ENCODE measurements around the gene CASR. TPM values are rescaled to one million over a fixed set of nuclear protein-coding genes. Genes with fewer than 3 reads are reported as not detected.

The CASR gene
- total RNA-seq, 3 donors from 2014 or later (not counting 1 experiment from before 2014, with no cell fraction given) = 0.10 TPM; not detected in 2

GRCh38 chr3:122299872-122300460, 116.5 kb downstream of the CASR start:
- Mint-ChIP-seq H3K36me3 (no peaks in the 10 kb centered on the region), H3K27me3 (ENCODE audit: low read depth in 2 of 2) (peaks cover 0 to 5% of the 10 kb centered on the region in 2 donors), H3K4me3 (no peak overlapping the region), H3K27ac (no peak overlapping the region), H3K4me1 (no peaks in the 10 kb centered on the region), H3K9me3 (no peaks in the 10 kb centered on the region)
- TF ChIP-seq, protein P1, sequence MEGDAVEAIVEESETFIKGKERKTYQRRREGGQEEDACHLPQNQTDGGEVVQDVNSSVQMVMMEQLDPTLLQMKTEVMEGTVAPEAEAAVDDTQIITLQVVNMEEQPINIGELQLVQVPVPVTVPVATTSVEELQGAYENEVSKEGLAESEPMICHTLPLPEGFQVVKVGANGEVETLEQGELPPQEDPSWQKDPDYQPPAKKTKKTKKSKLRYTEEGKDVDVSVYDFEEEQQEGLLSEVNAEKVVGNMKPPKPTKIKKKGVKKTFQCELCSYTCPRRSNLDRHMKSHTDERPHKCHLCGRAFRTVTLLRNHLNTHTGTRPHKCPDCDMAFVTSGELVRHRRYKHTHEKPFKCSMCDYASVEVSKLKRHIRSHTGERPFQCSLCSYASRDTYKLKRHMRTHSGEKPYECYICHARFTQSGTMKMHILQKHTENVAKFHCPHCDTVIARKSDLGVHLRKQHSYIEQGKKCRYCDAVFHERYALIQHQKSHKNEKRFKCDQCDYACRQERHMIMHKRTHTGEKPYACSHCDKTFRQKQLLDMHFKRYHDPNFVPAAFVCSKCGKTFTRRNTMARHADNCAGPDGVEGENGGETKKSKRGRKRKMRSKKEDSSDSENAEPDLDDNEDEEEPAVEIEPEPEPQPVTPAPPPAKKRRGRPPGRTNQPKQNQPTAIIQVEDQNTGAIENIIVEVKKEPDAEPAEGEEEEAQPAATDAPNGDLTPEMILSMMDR (IDR thresholded peaks at IDR 0.05) = peak; percentile 63
- Histone ChIP-seq H3K27ac (ENCODE audit: low read length) (no peak overlapping the region), H3K27me3 (ENCODE audit: control insufficient read depth, insufficient read depth, low read length) (no peaks in the 10 kb centered on the region), H3K36me3 (ENCODE audit: control insufficient read depth, insufficient read depth, low read length) (no peaks in the 10 kb centered on the region), H3K4me3 (ENCODE audit: low read length) (no peak overlapping the region), H3K4me1 (ENCODE audit: control insufficient read depth, insufficient read depth, low read length) (no peaks in the 10 kb centered on the region), H3K9me3 (ENCODE audit: control insufficient read depth, insufficient read depth, low read length) (no peaks in the 10 kb centered on the region)
- ATAC-seq (peak in 1 of 3 donors; percentile 49), DNase-seq (peak in 1 of 2 donors; percentile 77)
- 94% methylated on average over 12 of the region's 12 CpGs for WGBS (ENCODE audit: insufficient coverage)
- intact Hi-C loops (cut with micrococcal nuclease) = loop anchor here (10.0 kb wide), 1 partner anchor 195 kb away; no protein-coding TSS in a partner anchor

GRCh38 chr3:122301063-122301462, 117.6 kb downstream of the CASR start:
- no peaks in the 10 kb centered on the region for H3K36me3 ChIP-seq (ENCODE audit: control insufficient read depth, insufficient read depth, low read length)
- no peaks in the 10 kb centered on the region for H3K9me3 ChIP-seq (ENCODE audit: control insufficient read depth, insufficient read depth, low read length)
- H3K27me3 ChIP-seq (ENCODE audit: control insufficient read depth, insufficient read depth, low read length) = no peaks in the 10 kb centered on the region
- H3K4me1 Mint-ChIP-seq = no peaks in the 10 kb centered on the region
- H3K27ac Mint-ChIP-seq = no peak overlapping the region
- H3K36me3 Mint-ChIP-seq = no peaks in the 10 kb centered on the region
- peaks cover 0 to 5% of the 10 kb centered on the region in 2 donors for H3K27me3 Mint-ChIP-seq (ENCODE audit: low read depth in 2 of 2)
- no peak for DNase-seq
- H3K4me3 Mint-ChIP-seq = no peak overlapping the region
- H3K27ac ChIP-seq (ENCODE audit: low read length) = no peak overlapping the region
- H3K4me1 ChIP-seq (ENCODE audit: control insufficient read depth, insufficient read depth, low read length) = no peaks in the 10 kb centered on the region
- no peaks in the 10 kb centered on the region for H3K9me3 Mint-ChIP-seq
- H3K4me3 ChIP-seq (ENCODE audit: low read length) = no peak overlapping the region
- intact Hi-C loops (cut with micrococcal nuclease) = loop anchor here (10.0 kb wide), 1 partner anchor 196 kb away; no protein-coding TSS in a partner anchor
- TF ChIP-seq, protein P1 (IDR thresholded peaks at IDR 0.05) = no peak
- ATAC-seq = no peak

DNA sequence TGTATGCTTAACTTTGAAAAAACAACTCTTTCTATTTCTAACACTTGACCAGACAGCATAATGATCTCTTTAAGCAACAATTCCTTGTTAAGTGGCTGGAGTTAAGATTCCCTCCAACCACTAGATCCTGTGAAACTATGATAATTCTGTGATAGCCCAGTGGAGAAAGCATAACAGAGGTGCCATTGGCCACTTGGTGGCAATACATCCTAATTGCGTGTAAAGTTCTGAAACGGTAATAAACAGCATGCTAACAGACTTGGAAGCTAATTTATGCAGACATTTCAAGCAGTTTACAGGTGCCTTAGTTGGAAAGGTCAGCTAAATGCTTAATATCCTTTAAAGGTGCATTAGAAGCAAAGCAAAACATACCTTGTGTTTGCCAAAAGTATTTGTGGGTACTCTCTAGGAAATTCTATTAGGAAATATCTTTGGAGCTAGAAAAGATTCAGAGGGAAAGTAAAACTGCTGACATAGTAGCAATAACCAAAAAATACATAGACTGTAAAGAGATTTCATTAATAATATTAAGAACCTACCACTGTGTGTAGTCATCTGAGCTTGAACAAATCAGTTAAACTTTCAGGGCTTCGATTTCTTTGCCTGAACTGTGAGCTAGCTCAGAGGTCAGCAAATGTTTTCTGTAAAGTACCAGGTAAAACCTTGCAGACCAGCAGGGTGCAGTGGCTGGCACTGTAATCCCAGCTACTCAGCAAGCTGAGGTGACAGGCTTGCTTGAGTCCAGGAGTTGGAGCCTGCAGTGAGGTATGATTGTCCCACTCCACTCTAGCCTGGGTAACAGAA, 122.6 kb downstream of the CASR start:
- H3K27ac Mint-ChIP-seq = no peak overlapping the region
- DNase-seq (peak in 1 of 2 donors; percentile 19), ATAC-seq (no peak)
- Histone ChIP-seq H3K27ac (ENCODE audit: low read length) (no peak overlapping the region), H3K36me3 (ENCODE audit: control insufficient read depth, insufficient read depth, low read length) (no peaks in the 10 kb centered on the region), H3K27me3 (ENCODE audit: control insufficient read depth, insufficient read depth, low read length) (no peaks in the 10 kb centered on the region), H3K4me3 (ENCODE audit: low read length) (no peak overlapping the region), H3K9me3 (ENCODE audit: control insufficient read depth, insufficient read depth, low read length) (no peaks in the 10 kb centered on the region), H3K4me1 (ENCODE audit: control insufficient read depth, insufficient read depth, low read length) (no peaks in the 10 kb centered on the region)
- intact Hi-C loops (cut with micrococcal nuclease) = loop anchor here (10.0 kb wide), 1 partner anchor 201 kb away; no protein-coding TSS in a partner anchor
- 40% methylated on average over 3 of the region's 3 CpGs for WGBS (ENCODE audit: insufficient coverage)
- H3K4me3 Mint-ChIP-seq = no peak overlapping the region
- no peaks in the 10 kb centered on the region for H3K4me1 Mint-ChIP-seq
- peaks cover 4 to 17% of the 10 kb centered on the region in 2 donors for H3K27me3 Mint-ChIP-seq (ENCODE audit: low read depth in 2 of 2)
- TF ChIP-seq, protein P1 (IDR thresholded peaks at IDR 0.05) = no peak
- no peaks in the 10 kb centered on the region for H3K9me3 Mint-ChIP-seq
- H3K36me3 Mint-ChIP-seq = no peaks in the 10 kb centered on the region

Data from natural killer cell (primary cell).